Stimulated activated CD8-positive, alpha-beta memory T cell treated with anti-CD3 and anti-CD28 coated beads, Interleukin-2, amount 100 ng/mL, for 48 hours (primary cell): ENCODE measurements around the gene BPIFB3.

Experiments used
- DNase-seq, 2 donors: peaks; one replicate each; pipeline ENCODE4 v3.0.0-alpha.2; 2020; ENCODE audit warnings: low read depth in 2 of 2

The BPIFB3 gene

GRCh38 chr20:33053291-33054106 is at the start of gene BPIFB3:
Gene BPIFB3 (plus strand): TSS chr20:33053903. CDS start chr20:33055436, 1,533 bp downstream.
- DNase-seq: no peak

GRCh38 chr20:33004141-33004751 is 49.5 kb upstream of the BPIFB3 start, which contains the start of gene SUN5:
Gene SUN5 (minus strand): TSS chr20:33004433. CDS start chr20:33004340, 93 bp downstream.
- no peak for DNase-seq

- no peak for DNase-seq
These were observed 48.6 kb upstream of the BPIFB3 start for GRCh38 chr20:33005132-33005566.

GRCh38 chr20:33005908-33006775 is 47.6 kb upstream of the BPIFB3 start:
- no peak for DNase-seq

GRCh38 chr20:33006776-33007375 is 46.8 kb upstream of the BPIFB3 start:
- no peak for DNase-seq

- no peak for DNase-seq
These were observed 46.0 kb upstream of the BPIFB3 start, which contains the start of gene BPIFB2 for GRCh38 chr20:33007376-33008335. Gene BPIFB2 (plus strand): TSS chr20:33007704. CDS start chr20:33008575, 871 bp downstream.

- no peak for DNase-seq
These were observed 45.1 kb upstream of the BPIFB3 start for GRCh38 chr20:33008336-33009213.

- DNase-seq: no peak
These were observed 44.2 kb upstream of the BPIFB3 start for GRCh38 chr20:33009214-33010132.

- DNase-seq: no peak
These were observed 43.6 kb upstream of the BPIFB3 start for GRCh38 chr20:33010133-33010504.

- no peak for DNase-seq
These were observed 42.8 kb upstream of the BPIFB3 start for GRCh38 chr20:33010674-33011449.

- DNase-seq: no peak
These were observed 41.1 kb upstream of the BPIFB3 start for GRCh38 chr20:33012327-33013189.

- DNase-seq: no peak
These were observed 39.9 kb upstream of the BPIFB3 start for GRCh38 chr20:33013701-33014326.

- DNase-seq: no peak
These were observed 39.2 kb upstream of the BPIFB3 start for GRCh38 chr20:33014336-33015113.

- DNase-seq: no peak
These were observed 38.6 kb upstream of the BPIFB3 start for GRCh38 chr20:33015114-33015484.
